ENCODE data around the gene BRSK1.

- TF ChIP-seq CTCF (IDR thresholded peaks at IDR 0.05; ENCODE audit: low read depth, low read length, poor library complexity, severe bottlenecking): no peak
- no peak for TF ChIP-seq EZH2phosphoT487 (IDR thresholded peaks at IDR 0.05; ENCODE audit: borderline replicate concordance, low read length)
Measured at GRCh38 chr19:55311797-55312196, 28.0 kb downstream of the BRSK1 start.

Measured in DOHH2 (cell line).